Omental fat pad (tissue), 4 donors: ENCODE data around the gene ALDOC. TPM values are rescaled to one million over a fixed set of nuclear protein-coding genes. Genes with fewer than 3 reads are reported as not detected.
"Not testable (repeated sequence)": the region's sequence is repeated elsewhere in the genome, so short reads cannot be mapped to it uniquely, and the experiment has no call there.

ENCODE experiments used
- ATAC-seq: fragments of 150-250 bp; one replicate; pipeline ENCODE4 v1.9.1; 2016; ENCODE audit warnings: mild to moderate bottlenecking, moderate library complexity; ENCODE audit not compliant: low FRiP score
- DNase-seq: peaks from one replicate; pipeline ENCODE4 v3.0.0-alpha.2; 2019; ENCODE audit warnings: low spot score
- CTCF ChIP-seq, 3 donors: fragments of 450-650 bp; IDR thresholded peaks; one replicate each; pipeline ENCODE4 v1.5.1; 2016 to 2017; ENCODE audit warnings: antibody characterized with exemption in 3 of 3, mild to moderate bottlenecking in 3 of 3, moderate library complexity in 2 of 3
- total RNA-seq, 4 donors: library from RNA; depleted of rRNA; stranded (reverse); fragments of >200 nt; gene quantifications; one replicate each; pipeline ENCODE4 v1.1.0, GENCODE V29; 2016

Gene ALDOC
- total RNA-seq, 4 donors from 2014 or later: 17.3 to 83.0 (median 33.6) TPM

DNA sequence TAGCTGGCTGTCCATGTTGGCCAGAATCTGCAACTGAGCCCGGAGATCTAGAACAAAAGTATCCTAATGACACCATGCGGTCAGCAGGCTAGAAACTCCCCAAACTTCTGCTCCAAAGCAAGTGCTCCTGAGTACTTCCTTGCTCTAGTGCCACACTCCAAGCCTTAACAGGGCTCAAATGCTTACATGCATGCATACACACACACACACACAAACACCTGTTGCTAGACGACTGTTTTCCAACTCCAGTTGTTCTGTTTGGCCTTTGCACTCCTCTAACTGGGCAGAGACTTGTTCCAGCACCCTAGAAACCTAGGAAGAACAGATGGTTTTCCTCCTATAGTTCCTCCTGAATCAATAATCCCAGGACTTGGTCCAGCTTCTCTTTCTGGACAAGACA, 7.7 kb upstream of the ALDOC start:
- ATAC-seq: no peak
- no peak for DNase-seq
- TF ChIP-seq CTCF (IDR thresholded peaks at IDR 0.05): no peak

DNA sequence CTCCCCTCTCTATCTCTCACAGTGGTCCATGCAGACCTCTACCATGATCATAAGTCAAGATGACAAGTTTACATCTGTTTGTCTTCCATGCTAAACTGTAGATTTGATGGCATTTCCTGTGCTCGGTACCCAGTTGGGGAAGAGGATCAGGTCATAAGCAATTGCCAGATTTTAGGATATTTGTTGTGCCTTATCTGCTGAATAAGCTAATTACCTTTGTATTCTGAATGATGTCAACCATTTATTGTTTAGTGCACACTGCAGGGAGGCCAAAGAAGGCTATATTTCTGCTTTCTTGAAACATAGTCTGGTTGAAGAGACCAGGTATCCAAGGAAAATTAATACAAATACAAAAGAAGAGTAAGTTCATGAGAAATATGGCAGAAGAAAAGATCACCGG, 5.8 kb upstream of the ALDOC start:
- DNase-seq (no peak), ATAC-seq (no peak)
- TF ChIP-seq CTCF (IDR thresholded peaks at IDR 0.05): no peak

- no peak for TF ChIP-seq CTCF (IDR thresholded peaks at IDR 0.05)
- no peak for ATAC-seq
- no peak for DNase-seq
Measured at GRCh38 chr17:28580959-28581358, 4.3 kb upstream of the ALDOC start.

GRCh38 chr17:28579526-28579925, 2.8 kb upstream of the ALDOC start:
- DNase-seq (no peak), ATAC-seq (no peak)
- no peak for TF ChIP-seq CTCF (IDR thresholded peaks at IDR 0.05)

DNA sequence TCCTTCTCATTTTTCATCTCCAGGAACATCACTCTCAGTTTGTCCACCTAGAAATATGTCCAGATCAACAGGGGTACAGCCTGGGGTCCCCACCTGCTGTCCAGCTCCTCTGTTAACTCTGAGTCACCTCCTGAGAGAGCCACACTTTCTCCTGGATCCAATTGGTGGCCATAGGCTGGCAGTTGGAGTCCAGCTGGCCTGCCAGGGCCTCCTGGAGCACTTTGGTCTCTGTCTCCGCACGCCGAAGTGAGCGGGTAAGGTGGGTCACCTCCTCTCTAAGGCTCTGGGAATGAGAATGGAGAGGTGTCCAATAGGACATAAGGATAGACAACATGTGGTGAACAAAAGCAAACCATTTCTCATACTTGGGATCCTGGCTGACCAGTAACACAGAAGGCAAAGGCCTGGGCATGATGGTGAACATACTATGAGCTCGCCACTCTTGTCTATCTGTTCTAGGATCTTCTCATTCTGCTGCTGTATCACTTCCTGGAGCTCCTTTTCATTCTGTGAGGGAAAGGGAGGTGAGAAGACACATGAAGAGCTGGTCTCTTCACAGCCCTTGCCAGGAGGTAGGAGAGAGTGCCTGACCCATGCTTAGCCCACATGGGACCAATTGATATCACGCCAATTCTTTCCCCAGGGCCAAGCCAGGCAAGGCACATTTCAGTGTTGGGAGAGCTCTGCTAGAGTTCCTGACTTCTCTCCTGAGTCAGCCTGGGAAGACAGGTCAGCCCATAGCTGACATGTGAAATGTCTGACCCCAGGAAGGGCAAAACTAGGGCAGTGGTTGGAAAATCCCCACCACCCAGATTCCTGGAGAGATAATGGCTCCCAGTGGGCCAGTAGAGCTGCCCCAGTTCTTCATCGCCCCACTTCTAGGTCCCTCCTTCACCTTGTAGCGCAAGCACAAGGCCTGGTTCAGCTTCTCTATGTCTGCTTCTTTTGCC, 1.8 kb upstream of the ALDOC start:
- no peak for TF ChIP-seq CTCF (IDR thresholded peaks at IDR 0.05)
- ATAC-seq: no peak
- no peak for DNase-seq

DNA sequence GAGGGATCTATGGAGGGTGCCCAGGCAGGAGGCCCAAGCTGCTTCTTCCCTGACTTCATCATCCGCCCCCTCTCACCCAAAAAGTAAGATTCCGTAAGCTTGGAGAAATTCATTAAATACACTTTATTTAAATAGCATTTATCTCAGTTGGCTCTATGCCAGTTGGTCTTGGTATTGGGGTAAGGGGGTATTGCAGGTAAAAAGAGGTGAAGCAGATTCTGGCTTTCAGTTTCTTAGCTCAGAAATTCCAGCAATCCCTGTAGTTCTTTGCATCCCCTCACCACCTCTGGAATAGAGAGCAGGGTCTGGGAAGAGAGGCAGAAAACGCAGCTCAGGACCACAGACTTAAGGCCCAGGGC, 750 bp upstream of the ALDOC start:
- ATAC-seq (no peak), DNase-seq (no peak)
- no peak for TF ChIP-seq CTCF (IDR thresholded peaks at IDR 0.05)

GRCh38 chr17:28576016-28576415, 679 bp downstream of the ALDOC start:
- not testable (repeated sequence) for ATAC-seq, DNase-seq
